Caco-2 (cell line): Measurements from ENCODE around the gene TFAP2A. TPM values are rescaled to one million over a fixed set of nuclear protein-coding genes. Genes with fewer than 3 reads are reported as not detected.
A peak's percentile ranks its signal among the peaks of the same experiment; 100 is the strongest.

Experiments used
- BruUV-seq: library from RNA; stranded (reverse); fragments of 400-500 nt; replicated peaks from 2 replicates; lab custom pipeline; 2021; lab: Mats Ljungman, UMichigan
- CTCF ChIA-PET: fragments of 300-600 bp; sonication (Branson Sonifier 250); formaldehyde crosslinking; loops from one replicate; lab custom pipeline; 2022; ENCODE audit warnings: antibody characterized with exemption; lab: Charles Lee
- POLR2A ChIA-PET: fragments of 300-600 bp; sonication (Branson Sonifier 250); formaldehyde crosslinking; loops from one replicate; lab custom pipeline; 2022; ENCODE audit warnings: antibody characterized with exemption; lab: Charles Lee
- DNase-seq, 2 experiments: peaks; one replicate each; pipeline versions ENCODE4 v3.0.0 to v3.0.0-alpha.2; 2020 to 2022
- H3K27me3 ChIP-seq: replicated peaks from 2 replicates; pipeline ENCODE4 v1.6.0; 2011; ENCODE audit warnings: low read length; ENCODE audit not compliant: control insufficient read depth, insufficient read depth
- H3K36me3 ChIP-seq: 2 replicates; pipeline ENCODE4 v1.5.1; 2011; ENCODE audit warnings: low read length; ENCODE audit not compliant: control insufficient read depth, insufficient read depth
- H3K4me1 ChIP-seq: fragments of 250-450 bp; sonication (Bioruptor Pico); 2 replicates; pipeline ENCODE4 v1.5.1; 2020; ENCODE audit warnings: mild to moderate bottlenecking
- H3K4me3 ChIP-seq: 2 replicates; pipeline ENCODE4 v1.5.1; 2011; ENCODE audit warnings: low read depth, mild to moderate bottlenecking, control low read depth, low read length
- H3K9me3 ChIP-seq: fragments of 250-450 bp; sonication (Bioruptor Pico); 2 replicates; pipeline ENCODE4 v1.5.1; 2020; ENCODE audit warnings: mild to moderate bottlenecking, moderate library complexity
- H3K27ac Mint-ChIP-seq: one replicate; pipeline ENCODE4 v1.8.0; 2022; ENCODE audit warnings: mixed read lengths; ENCODE audit not compliant: unreplicated experiment
- H3K27me3 Mint-ChIP-seq: one replicate; pipeline ENCODE4 v1.8.0; 2022; ENCODE audit warnings: mixed read lengths; ENCODE audit not compliant: insufficient read depth, unreplicated experiment
- H3K36me3 Mint-ChIP-seq: one replicate; pipeline ENCODE4 v1.8.0; 2022; ENCODE audit warnings: mild to moderate bottlenecking, mixed read lengths; ENCODE audit not compliant: insufficient read depth, unreplicated experiment
- H3K4me1 Mint-ChIP-seq: one replicate; pipeline ENCODE4 v1.8.0; 2022; ENCODE audit warnings: low read depth, mixed read lengths; ENCODE audit not compliant: unreplicated experiment
- H3K4me3 Mint-ChIP-seq: one replicate; pipeline ENCODE4 v1.8.0; 2022; ENCODE audit warnings: mild to moderate bottlenecking, moderate library complexity, mixed read lengths; ENCODE audit not compliant: unreplicated experiment
- H3K9me3 Mint-ChIP-seq: one replicate; pipeline ENCODE4 v1.8.0; 2022; ENCODE audit warnings: mixed read lengths; ENCODE audit not compliant: unreplicated experiment
- CTCF ChIP-seq, 2 experiments: fragments of 200-600 bp in 1 of 2; IDR thresholded peaks; 1 replicate in 1 of 2; 2 replicates in 1 of 2; pipeline versions ENCODE4 v1.5.1 to v1.8.0; 2011 to 2022; ENCODE audit warnings: antibody characterized with exemption in 1 of 2, control low read depth in 1 of 2, inconsistent platforms in 1 of 2, low read depth in 1 of 2, low read length in 1 of 2, mild to moderate bottlenecking in 1 of 2, moderate library complexity in 1 of 2; ENCODE audit not compliant: insufficient read depth in 1 of 2, severe bottlenecking in 1 of 2, unreplicated experiment in 1 of 2
- intact Hi-C: fragments of 100-400 bp; cut with micrococcal nuclease; formaldehyde crosslinking; loops from one replicate; pipeline ENCODE4 v1.10.0; 2022; ENCODE audit not compliant: unreplicated experiment
- total RNA-seq: library from RNA; stranded (reverse); gene quantifications from 2 replicates; pipeline ENCODE4 v1.2.3, GENCODE V29; 2022

The TFAP2A gene
- total RNA-seq, 1 experiment from 2014 or later, result 6.3 TPM

- H3K9me3 Mint-ChIP-seq, result no peaks in the 10 kb centered on the region
- peaks cover 21% of the 10 kb centered on the region for H3K4me1 Mint-ChIP-seq
- Histone ChIP-seq H3K36me3 (no peaks in the 10 kb centered on the region), H3K27me3 (no peaks in the 10 kb centered on the region), H3K9me3 (no peaks in the 10 kb centered on the region), H3K4me1 (peaks cover 26% of the 10 kb centered on the region), H3K4me3 (no peak overlapping the region)
- peak overlapping the region; percentile 67 for H3K27ac Mint-ChIP-seq
- POLR2A ChIA-PET, result no interaction called here
- DNase-seq, result peak; percentile 59 to 65
- no peak for TF ChIP-seq CTCF (IDR thresholded peaks at IDR 0.05; ENCODE audit: insufficient read depth in 1 of 2, low read depth in 1 of 2, low read length in 1 of 2, severe bottlenecking in 1 of 2, unreplicated experiment in 1 of 2)
- H3K4me3 Mint-ChIP-seq, result peak overlapping the region; percentile 32
- no peaks in the 10 kb centered on the region for H3K36me3 Mint-ChIP-seq
- H3K27me3 Mint-ChIP-seq, result no peaks in the 10 kb centered on the region
- intact Hi-C loops, result no loop called here
- CTCF ChIA-PET, result no interaction called here
- BruUV-seq, result no TSS peak
These were observed 41.1 kb downstream of the TFAP2A start for GRCh38 chr6:10373642-10374359.

- no peaks in the 10 kb centered on the region for H3K27me3 ChIP-seq
- Mint-ChIP-seq H3K27ac (no peak overlapping the region), H3K36me3 (no peaks in the 10 kb centered on the region), H3K4me1 (peaks cover 11% of the 10 kb centered on the region), H3K27me3 (no peaks in the 10 kb centered on the region), H3K9me3 (no peaks in the 10 kb centered on the region), H3K4me3 (no peak overlapping the region)
- no peak for TF ChIP-seq CTCF (IDR thresholded peaks at IDR 0.05; ENCODE audit: insufficient read depth in 1 of 2, low read depth in 1 of 2, low read length in 1 of 2, severe bottlenecking in 1 of 2, unreplicated experiment in 1 of 2)
- DNase-seq, result no peak
- no peak overlapping the region for H3K4me3 ChIP-seq
- BruUV-seq, result no TSS peak
- H3K36me3 ChIP-seq, result no peaks in the 10 kb centered on the region
- no peaks in the 10 kb centered on the region for H3K9me3 ChIP-seq
- CTCF ChIA-PET, result no interaction called here
- intact Hi-C loops, result no loop called here
- POLR2A ChIA-PET, result no interaction called here
- peaks cover 17% of the 10 kb centered on the region for H3K4me1 ChIP-seq
These were observed 45.0 kb downstream of the TFAP2A start for GRCh38 chr6:10369896-10370295.

GRCh38 chr6:10368861-10369260 is 46.0 kb downstream of the TFAP2A start:
- intact Hi-C loops, result no loop called here
- Mint-ChIP-seq H3K4me1 (peaks cover 5% of the 10 kb centered on the region), H3K9me3 (peaks cover 9% of the 10 kb centered on the region), H3K36me3 (no peaks in the 10 kb centered on the region), H3K27me3 (no peaks in the 10 kb centered on the region), H3K27ac (no peak overlapping the region), H3K4me3 (no peak overlapping the region)
- Histone ChIP-seq H3K9me3 (no peaks in the 10 kb centered on the region), H3K4me1 (peaks cover 8% of the 10 kb centered on the region; the same call in 1 of the 2 replicates), H3K36me3 (no peaks in the 10 kb centered on the region), H3K27me3 (no peaks in the 10 kb centered on the region), H3K4me3 (no peak overlapping the region)
- POLR2A ChIA-PET, result no interaction called here
- no peak for DNase-seq
- CTCF ChIA-PET, result no interaction called here
- no peak for TF ChIP-seq CTCF (IDR thresholded peaks at IDR 0.05; ENCODE audit: insufficient read depth in 1 of 2, low read depth in 1 of 2, low read length in 1 of 2, severe bottlenecking in 1 of 2, unreplicated experiment in 1 of 2)
- no TSS peak for BruUV-seq
